AG09319 (cell line): ENCODE measurements around the gene TCN2.
"Not testable (repeated sequence)": the region's sequence is repeated elsewhere in the genome, so short reads cannot be mapped to it uniquely, and the experiment has no call there.

Experiments used
- DNase-seq: peaks from one replicate; pipeline ENCODE4 v3.0.0-alpha.2; 2010; ENCODE audit warnings: low read depth; ENCODE audit errors: extremely low read depth
- CTCF ChIP-seq: IDR thresholded peaks from 2 replicates; pipeline ENCODE4 v1.5.1; 2011; ENCODE audit warnings: low read depth, mild to moderate bottlenecking, inconsistent platforms, low read length, moderate library complexity

Gene TCN2

GRCh38 chr22:30674482-30674881 lies 67.5 kb downstream of the TCN2 start:
- no peak for DNase-seq
- no peak for TF ChIP-seq CTCF

- DNase-seq, result no peak
Observed at GRCh38 chr22:30675436-30675835, 68.5 kb downstream of the TCN2 start.

GRCh38 chr22:30676565-30676964 lies 69.6 kb downstream of the TCN2 start:
- not testable (repeated sequence) for DNase-seq

More at GRCh38 chr22:30675436-30675835, 68.5 kb downstream of the TCN2 start:
- no peak for TF ChIP-seq CTCF
